GM23338 (cell line): Measurements from ENCODE around the gene FAM209A. TPM values are rescaled to one million over a fixed set of nuclear protein-coding genes. Genes with fewer than 3 reads are reported as not detected.
A peak's percentile ranks its signal among the peaks of the same experiment; 100 is the strongest.

Experiments
- ATAC-seq: fragments of 200-7000 bp; cut with Tn5 transposase; 3 replicates; pipeline ENCODE4 v1.9.1; 2020
- DNase-seq: peaks from one replicate; pipeline ENCODE4 v3.0.0-alpha.2; 2015; ENCODE audit warnings: low spot score
- H2AFZ ChIP-seq: fragments of 200-600 bp; sonication (generic); 2 replicates; pipeline ENCODE4 v1.8.0; 2016; ENCODE audit warnings: antibody characterized with exemption, mild to moderate bottlenecking, moderate library complexity
- H3F3A ChIP-seq: fragments of 200-600 bp; sonication (generic); replicated peaks from 2 replicates; pipeline ENCODE4 v1.8.0; 2017; ENCODE audit warnings: antibody characterized with exemption, mixed run types, low read depth
- H3K27ac ChIP-seq: fragments of 200-600 bp; sonication (generic); 2 replicates; pipeline ENCODE4 v1.6.1; 2016; ENCODE audit warnings: low read depth
- H3K27me3 ChIP-seq: fragments of 200-600 bp; sonication (generic); 2 replicates; pipeline ENCODE4 v1.8.0; 2016; ENCODE audit warnings: mild to moderate bottlenecking, mixed run types, moderate library complexity; ENCODE audit not compliant: insufficient read depth
- H3K36me3 ChIP-seq: fragments of 200-600 bp; sonication (generic); 2 replicates; pipeline ENCODE4 v1.8.0; 2016; ENCODE audit warnings: mild to moderate bottlenecking; ENCODE audit not compliant: insufficient read depth
- H3K4me1 ChIP-seq: fragments of 200-600 bp; sonication (generic); 2 replicates; pipeline ENCODE4 v1.8.0; 2016; ENCODE audit warnings: mild to moderate bottlenecking, moderate library complexity; ENCODE audit not compliant: insufficient read depth
- H3K4me2 ChIP-seq: fragments of 200-600 bp; sonication (generic); 2 replicates; pipeline ENCODE4 v1.7.1; 2017; ENCODE audit warnings: mixed run types
- H3K4me3 ChIP-seq: fragments of 200-600 bp; sonication (generic); 2 replicates; pipeline ENCODE4 v1.6.1; 2016; ENCODE audit warnings: mixed run types
- H3K79me2 ChIP-seq: fragments of 200-600 bp; sonication (generic); replicated peaks from 2 replicates; pipeline ENCODE4 v1.8.0; 2017; ENCODE audit warnings: mild to moderate bottlenecking; ENCODE audit not compliant: insufficient read depth
- H3K9me2 ChIP-seq: fragments of 200-600 bp; sonication (generic); 2 replicates; pipeline ENCODE4 v1.8.0; 2017; ENCODE audit not compliant: insufficient read depth
- H4K20me1 ChIP-seq: fragments of 200-600 bp; sonication (generic); replicated peaks from 2 replicates; pipeline ENCODE4 v1.8.0; 2017; ENCODE audit warnings: mild to moderate bottlenecking; ENCODE audit not compliant: insufficient read depth
- H3K27ac Mint-ChIP-seq: 2 replicates; pipeline ENCODE4 v1.8.0; 2020; ENCODE audit warnings: inconsistent platforms, mild to moderate bottlenecking, moderate library complexity, mixed read lengths
- H3K27me3 Mint-ChIP-seq: 3 replicates; pipeline ENCODE4 v1.8.0; 2022; ENCODE audit warnings: low read depth, mild to moderate bottlenecking, moderate library complexity, mixed read lengths, inconsistent platforms; ENCODE audit not compliant: insufficient read depth, poor library complexity
- H3K36me3 Mint-ChIP-seq: 3 replicates; pipeline ENCODE4 v1.8.0; 2021; ENCODE audit warnings: low read depth, mild to moderate bottlenecking, inconsistent platforms, moderate library complexity, mixed read lengths
- H3K4me1 Mint-ChIP-seq: 3 replicates; pipeline ENCODE4 v1.8.0; 2020; ENCODE audit warnings: mild to moderate bottlenecking, inconsistent platforms, mixed read lengths
- H3K4me3 Mint-ChIP-seq: 3 replicates; pipeline ENCODE4 v1.8.0; 2021; ENCODE audit warnings: moderate library complexity, mild to moderate bottlenecking, inconsistent platforms, mixed read lengths
- H3K9me3 Mint-ChIP-seq: 3 replicates; pipeline ENCODE4 v1.8.0; 2020; ENCODE audit warnings: moderate library complexity, mild to moderate bottlenecking, inconsistent platforms, mixed read lengths
- CREB1 ChIP-seq: fragments of 250-450 bp; sonication (Bioruptor Pico); IDR thresholded peaks from 2 replicates; pipeline ENCODE4 v1.5.0; 2020; ENCODE audit warnings: low read depth, mild to moderate bottlenecking, moderate library complexity
- CTCF ChIP-seq, 2 experiments: fragments of 200-600 bp in 1 of 2; sonication (generic) in 1 of 2; conservative IDR thresholded peaks; 2 replicates each; pipeline versions ENCODE4 v1.5.1 to v1.6.1; 2016 to 2017; ENCODE audit warnings: antibody characterized with exemption in 2 of 2, low read depth in 2 of 2, mild to moderate bottlenecking in 2 of 2, moderate library complexity in 1 of 2
- ETS1 ChIP-seq: IDR thresholded peaks from 2 replicates; pipeline ENCODE4 v1.6.1; 2016; ENCODE audit warnings: antibody characterized with exemption
- EZH2 ChIP-seq: fragments of 200-600 bp; sonication (generic); IDR thresholded peaks from one replicate; pipeline ENCODE4 v1.8.0; 2017; ENCODE audit warnings: antibody characterized with exemption, mild to moderate bottlenecking, low read depth; ENCODE audit not compliant: unreplicated experiment
- EZH2phosphoT487 ChIP-seq: fragments of 200-600 bp; sonication (generic); IDR thresholded peaks from one replicate; pipeline ENCODE4 v1.8.1; 2018; ENCODE audit warnings: antibody characterized with exemption; ENCODE audit not compliant: unreplicated experiment
- JUNB ChIP-seq: IDR thresholded peaks from one replicate; pipeline ENCODE4 v1.6.1; 2016; ENCODE audit warnings: antibody characterized with exemption; ENCODE audit not compliant: unreplicated experiment
- NANOG ChIP-seq: IDR thresholded peaks from 2 replicates; pipeline ENCODE4 v1.6.1; 2016; ENCODE audit warnings: antibody characterized with exemption, borderline replicate concordance
- POLR2AphosphoS5 ChIP-seq: IDR thresholded peaks from 2 replicates; pipeline ENCODE4 v1.6.1; 2016; ENCODE audit warnings: antibody characterized with exemption, low read depth
- REST ChIP-seq: IDR thresholded peaks from one replicate; pipeline ENCODE4 v1.6.1; 2018; ENCODE audit warnings: antibody characterized with exemption; ENCODE audit not compliant: unreplicated experiment
- STAT1 ChIP-seq: IDR thresholded peaks from one replicate; pipeline ENCODE4 v1.6.1; 2016; ENCODE audit warnings: antibody characterized with exemption; ENCODE audit not compliant: unreplicated experiment
- ZNF114 ChIP-seq: fragments of 250-450 bp; sonication (Bioruptor Pico); IDR thresholded peaks from 2 replicates; pipeline ENCODE4 v1.5.0; 2020; ENCODE audit warnings: mild to moderate bottlenecking, moderate library complexity
- ZNF331 ChIP-seq: fragments of 250-450 bp; sonication (Bioruptor Pico); IDR thresholded peaks from 2 replicates; pipeline ENCODE4 v1.5.0; 2020; ENCODE audit warnings: low read depth, mild to moderate bottlenecking, moderate library complexity
- polyA plus RNA-seq: library from polyadenylated mRNA; unstranded; fragments of >200 nt; fragmentation: Nextera tagmentation; extraction: Ambion mirVana; gene quantifications from 2 replicates; pipeline ENCODE4 v1.2.1, GENCODE V29; 2016
- total RNA-seq: library from RNA; depleted of rRNA; stranded (reverse); fragments of >200 nt; shearing (Covaris generic); gene quantifications from 2 replicates; pipeline ENCODE4 v1.2.3, GENCODE V29; 2014

FAM209A gene
- total and polyA plus RNA-seq, 2 experiments from 2014 or later, result not detected

- TF ChIP-seq ETS1 (no peak), ZNF114 (CRISPR knock-in tag) (no peak), ZNF331 (CRISPR knock-in tag) (no peak), REST (no peak), EZH2 (no peak), EZH2phosphoT487 (no peak), NANOG (no peak), CTCF (conservative IDR thresholded peaks at IDR 0.05; ENCODE audit: low read depth in 2 of 2) (no peak)
These were observed 41.0 kb downstream of the FAM209A start (continued) for GRCh38 chr20:56565511-56565910.

- Histone ChIP-seq H3F3A (no peaks in the 10 kb centered on the region), H4K20me1 (no peaks in the 10 kb centered on the region), H3K4me1 (no peaks in the 10 kb centered on the region), H3K36me3 (no peaks in the 10 kb centered on the region), H3K9me2 (no peaks in the 10 kb centered on the region), H3K27ac (no peak overlapping the region), H3K79me2 (no peaks in the 10 kb centered on the region), H3K27me3 (no peaks in the 10 kb centered on the region), H3K4me3 (no peak overlapping the region), H3K4me2 (no peak overlapping the region), H2AFZ (peak overlapping the region; percentile 47; the same call in 1 of the 2 replicates)
- Mint-ChIP-seq H3K4me1 (peaks cover 2% of the 10 kb centered on the region; the same call in 1 of the 3 replicates), H3K9me3 (peaks cover 13% of the 10 kb centered on the region; the same call in 2 of the 3 replicates), H3K4me3 (no peak overlapping the region), H3K27me3 (peaks cover 3% of the 10 kb centered on the region), H3K36me3 (no peaks in the 10 kb centered on the region), H3K27ac (no peak overlapping the region)
- ATAC-seq, result no peak
- TF ChIP-seq ETS1 (no peak), JUNB (no peak), REST (no peak), NANOG (no peak), STAT1 (no peak), ZNF114 (CRISPR knock-in tag) (no peak), CREB1 (CRISPR knock-in tag) (no peak), ZNF331 (CRISPR knock-in tag) (no peak), EZH2 (no peak), CTCF (conservative IDR thresholded peaks at IDR 0.05; ENCODE audit: low read depth in 2 of 2) (no peak), POLR2AphosphoS5 (no peak)
- DNase-seq, result no peak
These were observed 42.1 kb downstream of the FAM209A start for GRCh38 chr20:56566621-56567020.
